Thymus (tissue), 11 donors: ENCODE data around the gene INIP. TPM values are rescaled to one million over a fixed set of nuclear protein-coding genes. Genes with fewer than 3 reads are reported as not detected.
"Not testable (repeated sequence)": the region's sequence is repeated elsewhere in the genome, so short reads cannot be mapped to it uniquely, and the experiment has no call there.

Experiments used
- DNase-seq, 9 donors: peaks; one replicate each; pipeline ENCODE4 v3.0.0-alpha.2; 2013; ENCODE audit warnings: low spot score in 9 of 9, low read depth in 6 of 9, missing footprints in 1 of 9
- H3K27ac ChIP-seq, 2 donors: one replicate each; pipeline ENCODE4 v1.5.1; 2013; ENCODE audit warnings: control low read depth in 1 of 2, low read depth in 1 of 2, low read length in 1 of 2, mild to moderate bottlenecking in 1 of 2, moderate library complexity in 1 of 2
- H3K27me3 ChIP-seq, 2 donors: one replicate each; pipeline ENCODE4 v1.5.1; 2013; ENCODE audit warnings: low read length in 1 of 2; ENCODE audit not compliant: control insufficient read depth in 2 of 2, insufficient read depth in 1 of 2
- H3K36me3 ChIP-seq, 2 donors: one replicate each; pipeline ENCODE4 v1.5.1; 2013; ENCODE audit warnings: low read length in 1 of 2, mild to moderate bottlenecking in 1 of 2, moderate library complexity in 1 of 2; ENCODE audit not compliant: control insufficient read depth in 2 of 2, insufficient read depth in 2 of 2
- H3K4me1 ChIP-seq, 2 donors: one replicate each; pipeline ENCODE4 v1.5.1; 2013; ENCODE audit warnings: low read length in 2 of 2; ENCODE audit not compliant: control insufficient read depth in 2 of 2, insufficient read depth in 2 of 2
- H3K4me3 ChIP-seq, 2 donors: one replicate each; pipeline ENCODE4 v1.5.1; 2013; ENCODE audit warnings: low read length in 2 of 2, control low read depth in 1 of 2, mild to moderate bottlenecking in 1 of 2
- H3K9me3 ChIP-seq, 2 donors: one replicate each; pipeline ENCODE4 v1.5.1; 2013; ENCODE audit warnings: low read length in 1 of 2, mild to moderate bottlenecking in 1 of 2; ENCODE audit not compliant: control insufficient read depth in 2 of 2, insufficient read depth in 1 of 2
- WGBS: extraction: QIAGEN DNeasy Blood & Tissue Kit; methylation state at CpG from one replicate; pipeline ENCODE4 v1.1.7; 2013; 5-methylcytosine and 5-hydroxymethylcytosine counted together
- polyA plus RNA-seq: library from polyadenylated mRNA; stranded (reverse); fragments of 200-250 nt; gene quantifications from one replicate; pipeline ENCODE4 v1.2.3, GENCODE V29; 2013
- total RNA-seq: library from RNA; stranded (reverse); fragments of 120-200 nt; gene quantifications from one replicate; pipeline ENCODE4 v1.2.4, GENCODE V29; 2013
- donor health status: healthy.

INIP gene
- total and polyA plus RNA-seq, 2 donors: 21.1 to 23.0 TPM

- no peak for DNase-seq
- Histone ChIP-seq H3K9me3 (no peaks in the 10 kb centered on the region), H3K27ac (no peak overlapping the region), H3K36me3 (peaks cover 7 to 15% of the 10 kb centered on the region in 2 donors), H3K4me3 (no peak overlapping the region), H3K27me3 (no peaks in the 10 kb centered on the region), H3K4me1 (no peaks in the 10 kb centered on the region)
- WGBS: 41% methylated on average over 5 of the region's 5 CpGs
Observed at GRCh38 chr9:112699230-112699629, 18.7 kb downstream of the INIP start.

GRCh38 chr9:112696461-112696860 is 21.5 kb downstream of the INIP start:
- Histone ChIP-seq H3K27ac (no peak overlapping the region), H3K4me3 (no peak overlapping the region), H3K27me3 (no peaks in the 10 kb centered on the region), H3K4me1 (no peaks in the 10 kb centered on the region), H3K36me3 (peaks cover 9 to 31% of the 10 kb centered on the region in 2 donors), H3K9me3 (no peaks in the 10 kb centered on the region)
- DNase-seq: no peak
- WGBS: 97% methylated on average over 5 of the region's 5 CpGs

DNA sequence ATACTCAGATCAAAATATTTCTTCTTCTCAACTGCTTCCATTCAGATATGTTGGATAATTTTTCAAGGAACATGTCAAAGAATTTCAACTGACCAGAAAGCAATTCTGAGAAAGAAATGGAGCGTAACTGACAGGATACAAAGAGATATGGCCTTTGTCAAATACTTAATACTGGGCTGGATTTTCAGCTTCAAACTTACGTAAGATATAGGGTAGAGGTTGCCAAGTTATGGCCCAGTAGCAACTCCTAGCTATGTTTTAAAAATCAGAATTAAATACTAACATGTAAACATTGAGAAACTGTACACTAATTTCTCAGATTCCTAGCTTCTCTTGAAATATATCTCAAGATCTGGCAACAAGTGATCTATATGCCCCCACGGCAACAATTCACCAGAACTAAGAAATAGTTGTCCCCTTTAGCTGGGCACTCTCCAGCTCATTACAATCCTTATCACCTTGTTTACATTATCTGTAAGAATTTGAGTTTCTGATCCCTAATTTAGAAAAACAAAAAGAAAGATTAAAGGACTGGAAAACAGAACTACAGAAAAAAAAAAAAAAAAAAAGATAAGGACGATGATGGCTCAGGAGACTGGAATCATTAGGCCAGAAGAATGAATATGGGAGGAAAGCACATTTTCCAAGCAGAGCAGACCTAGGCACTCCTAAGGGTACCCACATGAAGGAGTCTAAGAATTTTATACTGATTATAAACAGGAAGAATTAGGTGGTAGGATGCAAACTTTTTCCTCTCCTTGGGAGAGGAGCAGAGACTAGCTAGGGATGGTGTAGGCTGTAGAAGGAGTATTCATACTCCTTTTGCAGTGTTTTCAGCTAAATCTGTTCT is 23.0 kb downstream of the INIP start:
- Histone ChIP-seq H3K4me1 (no peaks in the 10 kb centered on the region), H3K27ac (no peak overlapping the region), H3K27me3 (no peaks in the 10 kb centered on the region), H3K36me3 (peaks cover 9 to 43% of the 10 kb centered on the region in 2 donors), H3K9me3 (no peaks in the 10 kb centered on the region), H3K4me3 (no peak overlapping the region)
- no peak for DNase-seq
- WGBS: 95% methylated on average over 4 of the region's 4 CpGs

DNA sequence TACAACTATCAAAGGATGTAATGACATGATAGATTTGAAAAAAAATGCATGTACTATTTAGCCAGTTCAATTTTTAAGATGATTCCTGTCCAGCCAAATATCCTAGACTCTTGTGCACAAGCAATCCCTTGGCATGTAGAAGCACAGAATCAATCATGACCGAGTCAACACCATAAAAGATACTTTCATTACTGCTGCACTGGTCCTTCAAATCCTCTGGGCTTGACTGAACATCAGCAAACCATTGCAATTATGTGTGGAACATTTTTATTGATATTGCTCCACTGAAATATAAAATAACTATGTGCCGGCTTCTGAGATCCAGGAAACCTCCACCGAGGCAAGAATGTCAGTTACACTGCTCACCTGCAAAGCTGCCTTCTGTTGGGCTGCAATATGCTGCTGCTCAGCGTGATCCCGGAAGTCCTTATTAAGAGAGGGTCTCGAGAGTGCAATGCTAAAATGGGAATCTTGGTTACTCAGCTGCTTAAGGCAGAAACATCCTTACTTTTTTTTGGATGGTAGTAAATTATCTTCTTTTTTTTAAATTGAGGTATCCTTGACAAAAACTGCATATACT is 28.7 kb downstream of the INIP start:
- no peak for DNase-seq
- no peak overlapping the region for H3K27ac ChIP-seq
- H3K27me3 ChIP-seq: no peaks in the 10 kb centered on the region
- H3K36me3 ChIP-seq: peaks cover 14 to 40% of the 10 kb centered on the region in 2 donors
- no peaks in the 10 kb centered on the region for H3K4me1 ChIP-seq
- 96% methylated on average over 6 of the region's 6 CpGs for WGBS
- H3K4me3 ChIP-seq: no peak overlapping the region
- H3K9me3 ChIP-seq: no peaks in the 10 kb centered on the region

GRCh38 chr9:112680731-112681402 is 37.0 kb downstream of the INIP start:
- Histone ChIP-seq H3K4me1 (peaks cover 4 to 17% of the 10 kb centered on the region in 2 donors), H3K36me3 (no peaks in the 10 kb centered on the region), H3K4me3 (no peak overlapping the region), H3K27ac (peak overlapping the region in 1 of 2 donors; percentile 85), H3K9me3 (peaks cover 4 to 24% of the 10 kb centered on the region in 2 donors), H3K27me3 (no peaks in the 10 kb centered on the region)
- over 99% methylated on average over 6 of the region's 6 CpGs for WGBS
- no peak for DNase-seq

GRCh38 chr9:112677040-112677439 is 40.9 kb downstream of the INIP start:
- peaks cover 4 to 15% of the 10 kb centered on the region in 2 donors for H3K9me3 ChIP-seq
- no peak for DNase-seq

DNA sequence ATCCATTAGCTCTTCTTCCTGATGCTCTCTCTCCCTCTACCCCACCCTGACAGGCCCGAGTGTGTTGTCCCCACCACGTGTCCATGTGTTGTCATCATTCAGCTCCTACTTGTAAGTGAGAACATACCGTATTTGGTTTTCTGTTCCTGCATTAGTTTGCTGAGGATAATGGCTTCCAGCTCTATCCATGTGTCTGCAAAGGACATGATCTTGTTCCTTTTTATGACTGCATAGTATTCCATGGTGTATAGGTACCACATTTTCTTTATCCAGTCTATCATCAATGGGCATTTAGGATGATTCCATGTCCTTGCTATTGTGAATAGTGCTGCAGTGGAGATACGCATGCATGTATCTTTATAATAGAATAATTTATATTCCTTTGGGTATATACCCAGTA is 44.7 kb downstream of the INIP start:
- not testable (repeated sequence) for H3K4me3 ChIP-seq, DNase-seq, H3K9me3 ChIP-seq, H3K4me1 ChIP-seq, H3K27ac ChIP-seq, H3K27me3 ChIP-seq, H3K36me3 ChIP-seq
- 92% methylated on average over 4 of the region's 4 CpGs for WGBS

More at GRCh38 chr9:112677040-112677439, 40.9 kb downstream of the INIP start:
- H3K4me1 ChIP-seq: peaks cover 2 to 10% of the 10 kb centered on the region in 2 donors
- no peak overlapping the region for H3K27ac ChIP-seq
- no peak overlapping the region for H3K4me3 ChIP-seq
- H3K36me3 ChIP-seq: no peaks in the 10 kb centered on the region
- H3K27me3 ChIP-seq: no peaks in the 10 kb centered on the region

DNA sequence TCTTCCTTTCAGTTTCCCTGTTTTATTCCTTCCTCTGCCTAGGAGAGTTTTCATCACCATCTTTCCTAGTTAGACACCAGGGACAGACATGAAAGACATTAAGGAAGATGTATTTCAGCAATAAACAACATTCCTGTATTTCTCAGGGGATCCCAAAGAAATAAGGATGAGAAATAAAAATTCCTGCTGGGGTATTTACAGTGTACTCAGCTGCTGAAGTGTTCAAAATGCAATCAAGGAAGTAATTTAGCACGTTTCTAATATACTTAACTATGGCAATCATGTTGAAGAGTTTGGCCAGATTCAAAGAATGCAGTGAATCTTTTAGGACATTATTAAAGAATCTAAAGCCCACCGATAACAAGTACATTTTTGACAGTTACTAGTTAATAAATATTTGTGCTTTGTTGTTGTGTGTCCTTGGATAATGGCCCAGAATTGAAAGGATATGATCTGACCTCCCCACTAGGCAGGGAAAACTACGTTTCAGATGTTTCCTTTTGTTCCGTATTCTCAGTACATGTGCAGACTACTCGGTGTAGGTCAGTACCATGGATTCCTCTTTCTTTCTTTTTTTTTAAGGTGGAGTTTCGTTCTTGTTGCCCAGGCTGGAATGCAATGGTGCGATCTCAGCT is 46.8 kb downstream of the INIP start:
- H3K36me3 ChIP-seq: no peaks in the 10 kb centered on the region

DNA sequence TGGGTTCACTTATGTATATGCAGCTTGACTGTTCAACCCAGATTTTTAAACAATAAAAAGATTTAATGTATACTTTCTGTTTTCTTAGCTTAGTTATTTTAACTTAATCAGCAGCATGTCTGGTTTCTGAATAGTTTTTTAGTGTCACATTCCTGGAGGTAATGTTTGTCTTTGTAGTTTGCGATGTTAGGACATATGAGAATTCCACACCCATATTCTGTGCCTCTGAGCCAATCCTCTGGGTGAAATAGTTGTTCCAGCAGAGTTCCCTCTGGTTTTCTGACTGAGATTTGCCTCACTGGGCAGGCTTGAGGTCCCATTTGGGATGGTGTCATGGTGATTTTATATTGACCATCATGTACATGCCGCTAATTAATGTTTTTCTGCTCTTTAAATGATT is 48.6 kb downstream of the INIP start:
- no peaks in the 10 kb centered on the region for H3K9me3 ChIP-seq
- no peaks in the 10 kb centered on the region for H3K4me1 ChIP-seq
- no peak for DNase-seq
- H3K27ac ChIP-seq: no peak overlapping the region
- no peak overlapping the region for H3K4me3 ChIP-seq
- H3K36me3 ChIP-seq: no peaks in the 10 kb centered on the region
- no peaks in the 10 kb centered on the region for H3K27me3 ChIP-seq
- 97% methylated on average over 2 of the region's 2 CpGs for WGBS

More for the DNA sequence above, 46.8 kb downstream of the INIP start:
- Histone ChIP-seq H3K27ac (no peak overlapping the region), H3K27me3 (no peaks in the 10 kb centered on the region), H3K4me3 (no peak overlapping the region), H3K9me3 (no peaks in the 10 kb centered on the region), H3K4me1 (no peaks in the 10 kb centered on the region)
- WGBS: 95% methylated on average over 7 of the region's 7 CpGs
- no peak for DNase-seq
